AG09319 (cell line): ENCODE measurements around the gene TMEM131L.

Source experiments
- DNase-seq: peaks from one replicate; pipeline ENCODE4 v3.0.0-alpha.2; 2010; ENCODE audit warnings: low read depth; ENCODE audit errors: extremely low read depth
- CTCF ChIP-seq: IDR thresholded peaks from 2 replicates; pipeline ENCODE4 v1.5.1; 2011; ENCODE audit warnings: low read depth, mild to moderate bottlenecking, inconsistent platforms, low read length, moderate library complexity

The TMEM131L gene

DNA sequence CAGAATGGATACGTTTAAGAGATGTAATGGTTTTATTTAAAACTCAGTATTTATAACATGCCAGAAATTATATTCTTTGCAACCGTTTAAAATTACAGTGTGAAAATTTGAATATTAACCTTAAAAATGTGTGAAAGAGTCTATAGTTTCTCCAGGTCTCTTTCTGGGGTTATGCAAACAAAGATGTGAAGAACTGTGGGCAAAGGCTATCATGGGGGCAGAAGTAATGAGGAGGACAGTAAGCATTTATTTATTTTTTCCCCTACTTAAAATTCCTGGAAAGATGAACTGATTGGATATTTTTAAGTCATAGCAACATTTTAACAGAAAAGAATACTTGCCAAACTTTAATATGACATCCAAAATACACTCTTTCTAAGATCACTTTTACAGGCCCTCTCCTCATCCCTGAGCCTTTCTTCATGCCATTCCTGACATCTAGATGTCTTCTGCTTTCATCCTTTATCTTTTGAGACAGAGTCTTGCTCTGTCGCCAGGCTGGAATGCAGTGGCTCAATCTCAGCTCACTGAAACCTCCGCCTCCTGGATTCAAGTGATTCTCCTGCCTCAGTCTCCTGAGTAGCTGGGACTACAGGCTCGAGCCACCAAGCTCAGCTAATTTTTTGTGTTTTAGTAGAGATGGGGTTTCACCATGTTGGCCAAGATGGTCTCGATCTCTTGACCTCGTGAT lies 46.1 kb downstream of the TMEM131L start:
- no peak for DNase-seq

DNA sequence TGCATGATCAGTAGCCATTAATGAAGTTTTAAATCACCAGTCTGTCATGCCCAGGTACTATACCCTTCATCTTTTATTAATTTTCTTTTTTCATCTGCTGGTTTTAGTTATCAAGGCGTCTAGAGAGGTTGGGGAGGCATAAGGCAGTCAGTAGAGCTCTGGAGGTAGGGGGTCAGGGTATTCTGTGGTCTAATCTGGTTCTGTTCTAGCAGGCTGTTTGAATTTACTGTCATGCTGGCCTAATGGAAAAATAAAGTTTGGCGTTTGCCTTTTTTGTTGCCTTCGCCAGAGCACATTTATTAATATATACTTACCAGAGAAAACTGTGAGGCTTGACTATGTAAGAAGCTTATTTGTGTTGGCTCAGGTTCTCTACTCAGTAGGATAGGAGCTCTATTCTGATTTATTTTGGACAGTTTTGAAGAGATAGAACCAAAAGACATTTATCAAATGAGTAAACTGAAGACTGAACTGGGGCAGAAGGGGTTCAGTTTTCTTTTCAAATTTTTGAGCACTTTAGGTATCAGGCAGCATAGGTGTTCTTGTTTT lies 46.9 kb downstream of the TMEM131L start:
- DNase-seq: no peak
- TF ChIP-seq CTCF: no peak

More for the DNA sequence above, 46.1 kb downstream of the TMEM131L start:
- TF ChIP-seq CTCF: no peak

- no peak for DNase-seq
- TF ChIP-seq CTCF: no peak
Measured at GRCh38 chr4:153513596-153513995, 47.4 kb downstream of the TMEM131L start.

DNA sequence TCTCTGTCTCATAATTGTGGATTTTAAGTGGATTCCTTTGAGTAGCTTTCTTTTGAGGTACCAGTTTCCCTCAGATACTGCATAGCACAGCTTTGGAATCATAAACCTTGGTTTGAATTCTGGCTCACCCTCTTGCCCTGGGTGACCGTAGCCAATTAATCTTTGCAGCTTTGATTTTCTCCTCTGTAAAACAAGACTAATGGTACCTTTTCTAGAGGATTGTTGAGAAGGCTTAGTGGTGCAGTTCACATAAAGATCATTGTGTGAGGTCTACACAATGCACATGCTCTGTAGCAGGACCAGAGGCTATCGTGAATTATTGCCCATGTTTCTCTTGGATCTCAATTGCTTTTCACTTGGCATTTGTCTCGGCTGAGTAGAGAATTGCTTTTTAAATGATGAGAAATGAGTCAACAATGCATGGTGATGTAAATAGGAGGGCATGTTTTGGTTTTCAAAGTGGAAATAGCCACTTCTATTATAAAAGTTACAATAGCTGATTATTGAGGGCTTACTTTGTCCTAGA lies 47.9 kb downstream of the TMEM131L start:
- DNase-seq: no peak

GRCh38 chr4:153514688-153515426 lies 48.7 kb downstream of the TMEM131L start:
- DNase-seq: no peak
- no peak for TF ChIP-seq CTCF

More for the DNA sequence above, 47.9 kb downstream of the TMEM131L start:
- TF ChIP-seq CTCF: no peak

- no peak for TF ChIP-seq CTCF
- DNase-seq: no peak
Measured at GRCh38 chr4:153517159-153517558, 51.0 kb downstream of the TMEM131L start.

DNA sequence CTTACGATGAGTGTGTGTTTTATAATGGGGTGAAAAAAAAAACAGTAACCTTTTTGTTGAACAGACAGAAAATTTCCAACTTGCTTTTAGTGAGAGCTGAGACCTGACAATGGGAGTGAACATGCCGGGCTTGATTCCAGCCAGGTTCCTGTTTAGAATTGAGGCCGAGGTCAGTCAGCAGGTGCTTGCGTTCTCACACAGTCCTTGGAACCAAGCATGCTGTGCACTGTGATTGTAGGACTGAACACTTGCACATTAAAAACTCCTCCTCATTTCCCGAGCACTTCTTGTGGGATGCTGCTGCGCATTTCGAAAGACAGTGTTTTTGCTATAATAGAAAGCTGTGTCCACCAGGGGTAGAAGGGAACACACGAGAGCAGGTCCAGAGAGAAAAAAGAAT lies 51.8 kb downstream of the TMEM131L start:
- DNase-seq: no peak
- no peak for TF ChIP-seq CTCF
